ENCODE data around the gene AOX1.

AOX1 gene

DNA sequence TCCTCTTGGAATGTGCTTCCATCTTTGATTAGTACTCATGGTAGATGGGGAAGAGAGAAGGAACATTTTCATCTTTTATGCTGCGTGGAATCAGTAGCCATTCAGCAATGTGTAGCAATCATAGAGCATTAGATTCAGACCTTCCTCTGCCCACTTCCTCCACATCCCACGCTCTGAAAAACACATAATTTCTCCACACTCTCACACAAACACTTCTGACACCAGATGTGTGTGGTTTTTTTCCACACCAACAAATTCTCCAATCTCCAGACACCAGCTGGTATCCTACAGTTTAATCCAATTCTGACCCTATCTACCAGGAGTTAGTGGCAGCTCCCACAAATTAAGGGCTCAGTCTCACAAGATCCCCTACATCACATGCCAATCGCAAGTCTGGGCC is 103.3 kb downstream of the AOX1 start:
- TF ChIP-seq, protein P1, sequence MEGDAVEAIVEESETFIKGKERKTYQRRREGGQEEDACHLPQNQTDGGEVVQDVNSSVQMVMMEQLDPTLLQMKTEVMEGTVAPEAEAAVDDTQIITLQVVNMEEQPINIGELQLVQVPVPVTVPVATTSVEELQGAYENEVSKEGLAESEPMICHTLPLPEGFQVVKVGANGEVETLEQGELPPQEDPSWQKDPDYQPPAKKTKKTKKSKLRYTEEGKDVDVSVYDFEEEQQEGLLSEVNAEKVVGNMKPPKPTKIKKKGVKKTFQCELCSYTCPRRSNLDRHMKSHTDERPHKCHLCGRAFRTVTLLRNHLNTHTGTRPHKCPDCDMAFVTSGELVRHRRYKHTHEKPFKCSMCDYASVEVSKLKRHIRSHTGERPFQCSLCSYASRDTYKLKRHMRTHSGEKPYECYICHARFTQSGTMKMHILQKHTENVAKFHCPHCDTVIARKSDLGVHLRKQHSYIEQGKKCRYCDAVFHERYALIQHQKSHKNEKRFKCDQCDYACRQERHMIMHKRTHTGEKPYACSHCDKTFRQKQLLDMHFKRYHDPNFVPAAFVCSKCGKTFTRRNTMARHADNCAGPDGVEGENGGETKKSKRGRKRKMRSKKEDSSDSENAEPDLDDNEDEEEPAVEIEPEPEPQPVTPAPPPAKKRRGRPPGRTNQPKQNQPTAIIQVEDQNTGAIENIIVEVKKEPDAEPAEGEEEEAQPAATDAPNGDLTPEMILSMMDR (IDR thresholded peaks at IDR 0.05; ENCODE audit: control insufficient read depth, insufficient read depth, low read depth, low read length, missing control alignments), result no peak
- no peak for DNase-seq (ENCODE audit: low read depth)
- no peak overlapping the region for H3K4me3 ChIP-seq (ENCODE audit: control insufficient read depth, low read depth, low read length)

GRCh38 chr2:200693836-200694470 is 108.1 kb downstream of the AOX1 start:
- TF ChIP-seq, protein P1 (IDR thresholded peaks at IDR 0.05; ENCODE audit: control insufficient read depth, insufficient read depth, low read depth, low read length, missing control alignments), result no peak
- no peak for DNase-seq (ENCODE audit: low read depth)
- H3K4me3 ChIP-seq (ENCODE audit: control insufficient read depth, low read depth, low read length), result no peak overlapping the region

GRCh38 chr2:200695191-200695590 is 109.4 kb downstream of the AOX1 start:
- TF ChIP-seq, protein P1 (IDR thresholded peaks at IDR 0.05; ENCODE audit: control insufficient read depth, insufficient read depth, low read depth, low read length, missing control alignments), result no peak
- H3K4me3 ChIP-seq (ENCODE audit: control insufficient read depth, low read depth, low read length), result no peak overlapping the region
- no peak for DNase-seq (ENCODE audit: low read depth)

- DNase-seq (ENCODE audit: low read depth), result no peak
- H3K4me3 ChIP-seq (ENCODE audit: control insufficient read depth, low read depth, low read length), result no peak overlapping the region
- TF ChIP-seq, protein P1 (IDR thresholded peaks at IDR 0.05; ENCODE audit: control insufficient read depth, insufficient read depth, low read depth, low read length, missing control alignments), result no peak
Measured at GRCh38 chr2:200695601-200696000, 109.8 kb downstream of the AOX1 start.

- TF ChIP-seq, protein P1 (IDR thresholded peaks at IDR 0.05; ENCODE audit: control insufficient read depth, insufficient read depth, low read depth, low read length, missing control alignments), result no peak
- no peak for DNase-seq (ENCODE audit: low read depth)
- no peak overlapping the region for H3K4me3 ChIP-seq (ENCODE audit: control insufficient read depth, low read depth, low read length)
Measured at GRCh38 chr2:200698217-200698616, 112.4 kb downstream of the AOX1 start.

DNA sequence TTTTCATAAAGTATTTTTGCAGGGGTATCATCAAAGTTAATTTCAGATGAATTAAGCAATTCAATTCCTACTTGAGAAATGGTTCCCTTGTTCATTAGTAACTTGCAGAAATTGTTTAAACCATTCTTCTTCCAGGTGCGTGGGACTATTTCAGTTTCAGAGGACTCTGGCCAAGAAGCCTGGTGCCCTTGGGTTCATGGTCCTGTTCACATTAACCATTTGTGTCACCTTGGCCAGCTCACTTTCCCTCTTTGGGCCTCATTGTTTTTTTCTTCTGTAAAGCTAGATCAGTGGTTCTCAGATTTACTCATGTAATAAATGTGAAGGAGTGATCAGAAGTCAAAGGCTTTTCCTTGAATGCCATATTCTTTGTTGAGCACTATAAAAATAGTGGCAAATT is 113.5 kb downstream of the AOX1 start:
- H3K4me3 ChIP-seq (ENCODE audit: control insufficient read depth, low read depth, low read length), result no peak overlapping the region
- TF ChIP-seq, protein P1 (IDR thresholded peaks at IDR 0.05; ENCODE audit: control insufficient read depth, insufficient read depth, low read depth, low read length, missing control alignments), result no peak

More for the DNA sequence above, 113.5 kb downstream of the AOX1 start:
- no peak for DNase-seq (ENCODE audit: low read depth)

All from AG09309 (cell line).